ENCODE measurements around the gene ABI3BP. TPM values are rescaled to one million over a fixed set of nuclear protein-coding genes. Genes with fewer than 3 reads are reported as not detected.

ABI3BP gene
- total RNA-seq, 1 experiment from 2014 or later, result 0.63 TPM

GRCh38 chr3:100780071-100780622, 213.1 kb downstream of the ABI3BP start:
- Histone ChIP-seq H3K36me3 (no peaks in the 10 kb centered on the region; the same call in 1 of the 2 replicates), H3K9me3 (replicated peaks) (peaks cover 6% of the 10 kb centered on the region; the same call in 1 of the 2 replicates), H3K27me3 (no peaks in the 10 kb centered on the region), H3K27ac (peak overlapping the region; percentile 19; the same call in 1 of the 2 replicates), H3K4me3 (no peak overlapping the region), H3K4me1 (peaks cover 41% of the 10 kb centered on the region)
- peak; percentile 31 to 55 for DNase-seq

GRCh38 chr3:100779480-100779879, 213.7 kb downstream of the ABI3BP start:
- no peaks in the 10 kb centered on the region for H3K27me3 ChIP-seq
- no peak overlapping the region for H3K27ac ChIP-seq

GRCh38 chr3:100777271-100777670, 215.9 kb downstream of the ABI3BP start:
- no peak for DNase-seq
- Histone ChIP-seq H3K4me1 (peaks cover 27% of the 10 kb centered on the region), H3K27me3 (no peaks in the 10 kb centered on the region), H3K4me3 (no peak overlapping the region), H3K9me3 (replicated peaks) (no peaks in the 10 kb centered on the region), H3K27ac (no peak overlapping the region), H3K36me3 (no peaks in the 10 kb centered on the region; the same call in 1 of the 2 replicates)

More at GRCh38 chr3:100779480-100779879, 213.7 kb downstream of the ABI3BP start:
- Histone ChIP-seq H3K4me1 (peaks cover 41% of the 10 kb centered on the region), H3K4me3 (no peak overlapping the region), H3K9me3 (replicated peaks) (peaks cover 4% of the 10 kb centered on the region; the same call in 1 of the 2 replicates), H3K36me3 (no peaks in the 10 kb centered on the region; the same call in 1 of the 2 replicates)
- DNase-seq, result no peak

- H3K36me3 ChIP-seq, result no peaks in the 10 kb centered on the region; the same call in 1 of the 2 replicates
- H3K9me3 ChIP-seq (replicated peaks), result no peaks in the 10 kb centered on the region
- no peak for DNase-seq
- H3K4me3 ChIP-seq, result no peak overlapping the region
- no peaks in the 10 kb centered on the region for H3K27me3 ChIP-seq
- no peak overlapping the region for H3K27ac ChIP-seq
- H3K4me1 ChIP-seq, result peaks cover 22% of the 10 kb centered on the region
Measured at GRCh38 chr3:100776746-100777145, 216.5 kb downstream of the ABI3BP start.

GRCh38 chr3:100776097-100776729, 217.0 kb downstream of the ABI3BP start:
- Histone ChIP-seq H3K9me3 (replicated peaks) (no peaks in the 10 kb centered on the region), H3K4me3 (no peak overlapping the region), H3K36me3 (no peaks in the 10 kb centered on the region; the same call in 1 of the 2 replicates), H3K27me3 (no peaks in the 10 kb centered on the region), H3K4me1 (peaks cover 17% of the 10 kb centered on the region), H3K27ac (no peak overlapping the region)
- no peak for DNase-seq

- Histone ChIP-seq H3K4me3 (no peak overlapping the region), H3K9me3 (replicated peaks) (no peaks in the 10 kb centered on the region), H3K27ac (no peak overlapping the region), H3K36me3 (no peaks in the 10 kb centered on the region; the same call in 1 of the 2 replicates), H3K4me1 (peaks cover 12% of the 10 kb centered on the region), H3K27me3 (no peaks in the 10 kb centered on the region)
- no peak for DNase-seq
Measured at GRCh38 chr3:100775669-100776068, 217.6 kb downstream of the ABI3BP start.

- Histone ChIP-seq H3K9me3 (replicated peaks) (no peaks in the 10 kb centered on the region), H3K27me3 (no peaks in the 10 kb centered on the region), H3K27ac (no peak overlapping the region), H3K4me1 (peaks cover 7% of the 10 kb centered on the region), H3K4me3 (no peak overlapping the region), H3K36me3 (no peaks in the 10 kb centered on the region; the same call in 1 of the 2 replicates)
- no peak for DNase-seq
Measured at GRCh38 chr3:100775226-100775625, 218.0 kb downstream of the ABI3BP start.

- H3K4me1 ChIP-seq, result no peaks in the 10 kb centered on the region
- H3K27me3 ChIP-seq, result no peaks in the 10 kb centered on the region
- DNase-seq, result no peak
- no peak overlapping the region for H3K27ac ChIP-seq
- H3K9me3 ChIP-seq (replicated peaks), result no peaks in the 10 kb centered on the region
- no peaks in the 10 kb centered on the region for H3K36me3 ChIP-seq
- no peak overlapping the region for H3K4me3 ChIP-seq
Measured at GRCh38 chr3:100769693-100770092, 223.5 kb downstream of the ABI3BP start.

- 0 out of 2 replicates have a peak, but pooled peaks cover 3% of the 10 kb centered on the region for H3K9me3 ChIP-seq (replicated peaks)
- H3K4me1 ChIP-seq, result peaks cover 5% of the 10 kb centered on the region
- no peak for DNase-seq
- no peak overlapping the region for H3K4me3 ChIP-seq
- no peaks in the 10 kb centered on the region for H3K36me3 ChIP-seq
- no peaks in the 10 kb centered on the region for H3K27me3 ChIP-seq
- H3K27ac ChIP-seq, result no peak overlapping the region
Measured at GRCh38 chr3:100766069-100766468, 227.2 kb downstream of the ABI3BP start.

- H3K4me3 ChIP-seq, result no peak overlapping the region
- 0 out of 2 replicates have a peak, but pooled peaks cover 3% of the 10 kb centered on the region for H3K9me3 ChIP-seq (replicated peaks)
- no peaks in the 10 kb centered on the region for H3K27me3 ChIP-seq
- no peak overlapping the region for H3K27ac ChIP-seq
- H3K36me3 ChIP-seq, result no peaks in the 10 kb centered on the region
- peaks cover 5% of the 10 kb centered on the region for H3K4me1 ChIP-seq
- no peak for DNase-seq
Measured at GRCh38 chr3:100765437-100765975, 227.7 kb downstream of the ABI3BP start.

- no peaks in the 10 kb centered on the region for H3K27me3 ChIP-seq
Measured at GRCh38 chr3:100761951-100762350, 231.3 kb downstream of the ABI3BP start.

GRCh38 chr3:100761211-100761942, 231.8 kb downstream of the ABI3BP start:
- peak; percentile 35 to 57 for DNase-seq
- Histone ChIP-seq H3K9me3 (replicated peaks) (0 out of 2 replicates have a peak, but pooled peaks cover 3% of the 10 kb centered on the region), H3K27me3 (no peaks in the 10 kb centered on the region), H3K27ac (no peak overlapping the region), H3K36me3 (no peaks in the 10 kb centered on the region), H3K4me1 (peaks cover 20% of the 10 kb centered on the region), H3K4me3 (no peak overlapping the region)

More at GRCh38 chr3:100761951-100762350, 231.3 kb downstream of the ABI3BP start:
- Histone ChIP-seq H3K27ac (no peak overlapping the region), H3K9me3 (replicated peaks) (0 out of 2 replicates have a peak, but pooled peaks cover 3% of the 10 kb centered on the region), H3K4me1 (peaks cover 16% of the 10 kb centered on the region), H3K36me3 (no peaks in the 10 kb centered on the region), H3K4me3 (no peak overlapping the region)
- DNase-seq, result no peak

- H3K27ac ChIP-seq, result no peak overlapping the region
- H3K27me3 ChIP-seq, result no peaks in the 10 kb centered on the region
- no peak overlapping the region for H3K4me3 ChIP-seq
- no peaks in the 10 kb centered on the region for H3K36me3 ChIP-seq
- peaks cover 3% of the 10 kb centered on the region; the same call in 1 of the 2 replicates for H3K9me3 ChIP-seq (replicated peaks)
- peaks cover 30% of the 10 kb centered on the region for H3K4me1 ChIP-seq
- no peak for DNase-seq
Measured at GRCh38 chr3:100760377-100760776, 232.8 kb downstream of the ABI3BP start.

- Histone ChIP-seq H3K36me3 (no peaks in the 10 kb centered on the region), H3K27ac (no peak overlapping the region), H3K27me3 (no peaks in the 10 kb centered on the region), H3K4me1 (peaks cover 32% of the 10 kb centered on the region), H3K9me3 (replicated peaks) (peaks cover 3% of the 10 kb centered on the region; the same call in 1 of the 2 replicates), H3K4me3 (no peak overlapping the region)
- no peak for DNase-seq
Measured at GRCh38 chr3:100759950-100760349, 233.3 kb downstream of the ABI3BP start.

Data from SJCRH30 (cell line).